GM19452 (cell line): ENCODE measurements around the gene TMEM52.
"Not testable (repeated sequence)": the region's sequence is repeated elsewhere in the genome, so short reads cannot be mapped to it uniquely, and the experiment has no call there.

ENCODE experiments used
- ATAC-seq: cut with Tn5 transposase; IDR thresholded peaks from one replicate; pipeline ENCODE4 v1.9.1; 2021; ENCODE audit not compliant: unreplicated experiment

Gene TMEM52

DNA sequence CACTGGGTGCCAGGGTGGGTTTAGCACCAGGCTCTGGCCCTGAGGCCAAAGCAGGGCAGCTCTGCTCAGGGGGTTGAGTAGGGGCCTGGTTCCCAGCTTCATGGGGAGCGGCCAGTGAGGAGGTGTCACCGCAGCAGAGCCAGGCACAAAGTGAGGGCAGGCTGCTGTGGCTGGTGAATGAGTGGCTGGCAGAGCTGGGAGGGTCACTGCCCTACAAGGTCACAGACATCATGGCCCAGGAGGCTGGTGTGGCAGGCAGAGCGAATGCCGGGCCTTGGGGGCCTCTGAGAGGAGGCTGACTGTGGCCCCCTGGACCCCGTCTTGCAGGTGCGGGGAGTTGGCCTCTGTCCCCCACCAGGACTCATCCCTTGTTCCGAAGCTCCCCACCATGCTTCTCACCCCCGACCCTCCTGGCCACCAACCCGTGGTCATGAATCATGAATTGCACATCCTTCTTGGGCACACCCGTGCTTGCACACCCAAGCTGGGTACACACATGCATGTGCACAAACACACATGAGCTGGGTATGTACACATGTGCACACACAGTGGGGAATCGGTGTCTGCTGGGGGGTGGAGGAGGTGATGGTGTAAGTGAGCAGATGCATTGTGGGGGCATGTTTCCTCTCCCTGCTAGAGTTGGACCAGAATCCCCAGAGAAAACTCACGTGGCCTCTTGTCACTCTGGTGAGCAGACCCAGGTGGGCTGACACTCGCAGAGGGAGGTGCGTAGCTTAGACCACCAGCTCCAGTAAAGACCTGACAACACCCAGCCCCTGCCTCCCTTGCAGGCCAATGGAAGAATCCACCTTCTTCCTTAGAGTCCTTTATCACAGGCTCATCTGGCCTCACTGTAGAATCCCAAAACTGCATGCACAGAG lies 23.4 kb downstream of the TMEM52 start:
- no peak for ATAC-seq

DNA sequence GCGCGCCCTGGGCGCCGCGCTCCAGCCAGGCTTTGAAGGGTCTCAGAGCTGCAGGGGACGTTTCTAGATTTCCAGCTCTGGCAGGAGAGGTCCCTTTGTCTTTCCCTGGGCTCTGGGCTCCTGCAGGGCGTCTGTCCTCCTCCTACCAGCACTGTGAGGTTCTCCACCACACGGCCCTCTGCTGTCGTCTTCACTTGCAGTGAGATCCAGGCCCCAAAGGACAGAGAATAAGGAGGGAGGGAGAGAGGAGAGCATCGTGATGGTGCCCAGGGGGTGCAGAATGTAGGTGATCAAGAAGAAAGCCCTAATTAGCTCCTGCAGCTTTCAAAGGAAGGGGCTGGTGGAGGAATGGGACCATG lies 24.0 kb downstream of the TMEM52 start:
- ATAC-seq: no peak

DNA sequence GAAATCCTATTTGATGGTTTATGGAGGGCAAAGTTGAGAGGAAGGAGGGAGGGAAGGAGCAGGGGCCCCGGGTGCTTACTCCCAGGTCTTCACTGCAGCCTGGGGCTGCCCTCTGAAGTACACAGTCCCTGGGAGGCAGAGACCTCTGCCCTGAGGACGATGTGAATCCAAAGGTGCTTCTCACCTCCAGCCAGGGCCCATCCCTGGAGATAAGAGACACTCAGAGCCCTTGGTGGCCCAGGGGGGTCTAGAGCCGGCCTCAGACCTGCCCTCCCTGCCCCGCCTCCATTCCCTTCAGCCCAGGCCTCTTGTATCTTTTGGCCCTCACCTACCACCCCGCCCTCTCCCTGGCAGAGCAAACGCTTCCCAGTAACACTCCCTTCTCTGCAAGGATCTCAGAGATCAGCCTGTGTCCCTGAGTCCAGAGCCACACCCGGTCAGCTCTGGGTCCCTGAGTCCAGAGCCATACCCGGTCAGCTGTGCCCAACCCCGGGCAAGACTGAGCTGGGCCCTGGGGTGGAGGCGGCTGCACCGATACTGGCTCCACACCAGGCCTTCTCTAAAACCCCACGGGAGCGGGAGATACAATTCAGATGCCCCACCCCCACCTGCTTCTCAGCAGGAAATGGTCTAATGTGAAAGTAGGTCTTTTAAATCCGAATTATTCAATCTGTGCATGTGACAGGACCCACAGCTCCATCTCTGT lies 24.6 kb downstream of the TMEM52 start:
- ATAC-seq: no peak

DNA sequence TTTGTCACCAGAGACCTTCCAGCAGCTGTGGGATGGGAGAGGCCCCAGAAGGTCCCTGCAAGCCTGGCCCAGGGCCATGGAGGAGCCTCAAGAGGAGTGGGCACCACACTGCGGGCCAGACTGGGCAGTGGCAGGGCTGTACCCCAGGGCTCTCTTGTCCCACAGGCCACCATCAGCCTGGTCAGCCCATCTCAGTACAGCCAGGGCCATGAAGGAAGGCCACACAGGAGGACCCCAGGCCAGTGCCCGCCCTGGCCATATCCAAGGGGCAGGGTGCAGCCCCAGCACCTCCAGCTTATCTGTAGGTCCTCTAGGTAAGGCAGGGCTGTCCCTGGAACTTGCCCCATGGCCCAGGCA lies 25.1 kb downstream of the TMEM52 start:
- ATAC-seq: no peak

DNA sequence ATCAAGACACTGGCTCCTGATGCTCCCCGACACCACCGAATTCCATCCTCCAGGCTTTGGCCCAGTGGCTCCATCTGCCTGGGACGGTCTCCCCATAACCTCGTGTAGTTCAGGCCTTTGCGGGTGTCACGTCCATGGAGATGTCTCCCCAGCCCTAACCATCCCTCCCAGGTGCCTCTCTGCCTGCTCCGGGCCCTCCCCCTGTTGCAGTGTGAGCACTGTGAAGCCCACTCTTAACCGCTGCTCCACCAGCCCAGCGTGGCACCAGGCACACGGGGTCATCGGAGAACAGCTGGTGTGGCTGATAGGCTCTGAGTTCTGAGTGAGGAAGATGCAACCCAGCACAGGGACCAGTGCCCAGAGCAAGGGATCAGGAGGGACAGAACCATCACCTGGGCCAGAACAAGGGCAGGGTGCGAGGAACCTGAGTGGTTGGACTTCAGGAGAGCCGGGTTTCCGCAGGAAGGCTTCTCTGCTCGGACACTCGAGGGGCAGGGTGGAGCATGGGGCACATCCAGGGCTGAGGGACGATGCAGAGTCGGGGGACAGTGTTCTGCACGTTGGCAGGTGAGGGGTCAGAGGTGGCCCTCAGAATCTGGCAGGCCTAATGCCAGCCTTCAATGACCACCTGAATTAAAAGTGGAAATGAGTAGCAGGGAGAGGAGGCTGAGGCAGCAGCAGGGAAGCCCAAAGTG lies 25.6 kb downstream of the TMEM52 start:
- ATAC-seq: no peak

DNA sequence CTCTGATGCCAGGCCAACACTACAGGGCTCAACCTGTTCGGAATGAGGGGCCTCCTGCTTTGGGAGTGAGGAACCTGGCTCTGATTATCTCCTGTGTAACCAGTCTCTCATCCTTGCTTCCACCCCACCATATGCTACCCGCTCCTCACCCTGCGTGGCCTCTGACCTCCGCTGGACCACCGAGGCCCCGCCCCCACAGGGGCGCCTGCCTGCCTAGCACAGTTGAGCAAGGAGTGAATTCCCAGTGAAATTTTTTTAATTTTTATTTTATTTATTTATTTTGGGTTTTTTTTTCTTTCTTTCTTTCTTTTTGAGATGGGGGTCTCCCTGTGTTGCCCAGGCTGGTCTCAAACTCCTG lies 26.3 kb downstream of the TMEM52 start:
- ATAC-seq: no peak

DNA sequence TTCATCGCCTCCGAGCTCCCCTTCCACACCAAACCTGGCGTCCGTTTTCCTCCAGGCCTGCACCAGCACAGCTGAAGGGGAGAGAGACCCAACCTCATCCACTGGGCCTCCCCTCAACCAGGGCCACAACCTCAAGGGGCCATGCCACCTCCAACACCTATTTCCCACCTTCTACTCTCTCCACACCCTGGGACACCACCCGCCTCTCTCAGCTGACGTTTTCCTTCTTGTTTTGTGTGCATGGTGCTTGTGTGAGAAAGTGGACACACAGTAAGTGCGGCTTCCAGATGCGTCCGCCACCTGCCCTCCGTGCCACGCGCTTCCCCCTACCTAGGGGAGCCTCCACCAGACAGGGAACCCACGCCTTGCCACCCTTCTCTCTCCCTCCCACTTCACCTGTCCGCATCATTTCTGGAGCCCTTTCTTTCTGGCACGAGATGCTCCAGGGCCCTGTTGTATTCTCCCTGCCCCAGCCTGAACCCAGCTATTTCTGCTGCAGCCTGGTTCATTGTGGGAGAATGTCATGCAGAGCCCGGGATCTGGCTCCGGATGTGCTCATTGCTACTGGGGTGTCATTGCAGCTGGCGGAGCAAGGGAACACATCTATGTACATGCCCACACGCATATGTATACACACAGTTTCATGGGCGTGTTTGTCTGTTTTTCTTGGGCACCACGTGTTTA lies 26.9 kb downstream of the TMEM52 start:
- ATAC-seq: no peak

DNA sequence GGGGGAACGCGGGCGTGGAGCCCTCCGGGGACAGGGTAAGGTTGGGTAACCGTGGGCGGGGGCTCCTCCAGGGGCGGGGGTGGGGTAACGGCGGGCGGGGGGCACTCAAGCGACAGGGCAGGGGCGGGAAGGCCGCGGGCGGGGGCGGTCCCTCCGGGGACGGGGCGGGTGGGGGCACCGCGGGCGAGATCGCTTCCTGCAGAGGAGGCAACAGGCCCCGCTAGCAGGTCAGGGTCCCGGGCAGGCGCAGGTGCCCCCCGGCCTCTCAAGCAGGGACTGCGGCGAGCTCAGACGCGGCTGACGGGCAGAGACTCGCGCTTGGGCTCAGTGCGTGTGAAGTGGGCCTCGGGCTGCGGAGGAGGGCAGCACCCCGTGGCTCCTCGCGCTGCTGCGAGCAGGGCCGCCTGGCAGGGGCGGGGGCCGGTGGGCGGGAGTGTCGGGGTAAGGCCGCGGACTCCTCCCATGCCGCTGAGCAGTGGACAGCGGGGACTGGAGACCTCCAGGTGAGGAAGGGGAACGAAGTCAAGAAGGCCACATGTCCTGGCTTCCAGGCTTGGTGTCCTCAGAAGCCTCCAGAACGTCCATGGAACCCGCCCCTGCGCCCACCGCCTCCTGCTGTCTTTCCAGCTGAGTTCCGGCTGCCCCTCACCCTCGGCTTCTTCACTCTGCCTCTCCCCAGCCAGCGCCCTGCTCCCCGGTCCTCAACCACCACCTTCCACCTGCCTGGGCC lies 27.6 kb downstream of the TMEM52 start:
- ATAC-seq: peak; percentile 13

DNA sequence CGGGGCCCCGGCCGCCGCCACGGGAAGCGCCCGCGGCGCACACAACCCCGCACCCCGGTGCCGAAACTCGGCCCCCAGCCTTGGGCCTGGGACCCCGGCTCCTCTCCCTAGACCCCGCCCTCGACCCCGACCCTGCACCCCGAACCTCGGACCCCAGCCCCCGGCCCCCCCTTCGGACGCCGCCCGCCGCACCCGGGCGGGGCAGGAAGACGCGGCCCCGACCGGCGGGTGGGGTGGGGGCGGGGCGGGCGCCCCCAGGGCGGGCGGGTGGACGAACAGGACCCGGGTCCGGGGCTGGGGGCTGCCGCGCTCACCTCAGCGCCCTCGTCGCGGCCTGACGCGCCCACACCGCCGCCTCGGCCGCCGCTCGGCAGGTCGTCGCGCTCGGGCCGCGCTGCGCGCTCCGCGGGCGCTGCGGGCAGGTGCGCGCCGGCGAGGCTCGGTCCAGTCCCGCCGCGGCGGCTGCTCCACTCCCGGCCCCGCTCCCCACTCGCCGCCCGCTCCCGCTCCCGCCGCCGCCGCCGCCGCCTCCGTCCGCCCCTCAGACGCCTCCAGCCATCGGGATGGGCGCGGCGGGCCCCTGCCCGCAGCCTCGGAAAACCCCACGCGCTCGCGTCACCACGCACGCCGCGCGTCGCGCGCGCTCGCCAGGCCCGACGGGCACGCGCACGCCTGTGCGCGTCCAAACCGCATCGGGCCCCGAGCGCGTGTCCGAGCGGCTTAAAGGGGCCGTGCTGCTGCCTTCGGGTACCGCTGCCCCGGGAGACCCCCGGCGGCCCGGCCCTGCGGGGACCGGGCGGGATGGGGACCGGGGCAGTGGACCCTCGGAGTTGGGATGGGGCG lies 28.4 kb downstream of the TMEM52 start, which contains the start of gene GNB1:
Gene GNB1 (minus strand): TSS at position 582 of the 843 bp plus-strand sequence. CDS start 65,634 bp downstream, outside the sequence.
- peak; percentile 63 for ATAC-seq

DNA sequence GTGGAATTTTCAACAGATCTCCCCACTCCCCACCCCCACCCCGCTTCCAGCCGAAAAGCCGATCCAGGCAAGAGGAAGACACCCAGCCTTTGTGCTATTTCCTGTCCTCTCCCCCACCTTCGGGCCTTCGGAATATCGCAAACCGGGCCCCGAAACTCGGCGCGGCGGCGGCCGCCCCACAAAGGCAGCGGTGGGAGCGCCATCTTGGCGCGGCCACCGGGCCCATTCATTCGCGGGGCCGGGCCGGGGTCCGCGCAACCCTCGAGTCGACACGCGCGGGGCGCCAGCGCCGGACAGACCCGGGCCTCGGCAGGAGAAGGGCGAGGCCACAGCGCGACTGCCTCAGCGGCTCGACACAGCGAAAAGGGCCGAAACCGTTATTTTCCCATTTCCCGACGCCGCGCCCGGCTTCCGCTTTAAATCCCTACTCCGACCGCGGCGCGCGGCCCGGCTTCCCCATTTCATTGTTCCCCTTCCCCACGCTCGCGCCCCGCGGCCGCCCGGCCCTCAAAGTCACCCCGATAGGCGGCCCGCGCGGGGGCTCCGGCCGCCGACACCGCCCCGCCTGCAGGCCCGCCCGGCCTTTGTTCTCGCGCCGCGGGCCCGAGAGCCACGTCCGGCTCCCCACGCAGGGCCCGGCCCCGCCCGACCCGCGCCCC lies 29.1 kb downstream of the TMEM52 start:
- peak; percentile 36 for ATAC-seq

DNA sequence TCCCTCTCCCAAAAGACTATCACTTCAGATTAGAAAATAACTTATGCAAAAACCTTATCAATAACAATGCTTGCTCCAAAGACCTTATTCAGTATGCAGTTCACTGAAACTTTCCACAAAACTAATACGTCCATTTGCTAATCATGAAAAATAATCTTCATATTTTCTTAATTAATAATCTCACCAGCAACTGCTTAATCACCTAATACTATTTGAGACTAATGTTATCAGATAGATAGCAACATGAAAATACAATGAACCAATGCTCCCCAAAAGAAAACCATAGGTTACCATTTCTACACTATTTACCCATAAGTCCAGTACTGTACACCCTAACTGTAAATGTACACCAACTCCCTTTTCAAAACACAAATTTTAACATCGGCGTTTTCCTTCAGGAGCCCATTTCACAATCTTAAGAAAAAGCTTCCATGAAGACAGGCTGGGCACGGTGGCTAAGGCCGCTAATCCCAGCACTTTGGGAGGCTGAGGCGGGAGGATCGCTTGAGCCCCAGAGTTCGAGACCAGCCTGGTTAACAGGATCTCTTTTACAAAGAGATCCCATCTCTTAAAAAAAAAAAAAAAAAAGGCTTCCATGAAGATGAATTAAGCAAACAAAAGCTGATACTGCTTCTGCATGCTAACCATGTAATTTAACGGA lies 29.9 kb downstream of the TMEM52 start:
- ATAC-seq: no peak

DNA sequence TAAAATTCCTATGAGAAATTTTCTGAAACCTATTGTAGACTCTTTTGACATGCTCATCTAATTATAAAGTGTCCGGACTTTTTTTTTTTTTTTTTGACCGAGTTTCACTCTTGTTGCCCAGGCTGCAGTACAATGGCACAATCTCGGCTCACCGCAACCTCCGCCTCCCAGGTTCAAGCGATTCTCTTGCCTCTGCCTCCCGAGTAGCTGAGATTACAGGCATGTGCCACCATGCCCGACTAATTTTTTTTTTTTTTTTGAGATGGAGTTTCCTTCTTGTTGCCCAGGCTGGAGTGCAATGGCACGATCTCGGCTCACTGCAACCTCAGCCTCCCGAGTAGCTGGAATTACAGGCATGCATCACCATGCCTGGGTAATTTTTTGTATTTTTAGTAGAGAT lies 35.2 kb downstream of the TMEM52 start:
- not testable (repeated sequence) for ATAC-seq

DNA sequence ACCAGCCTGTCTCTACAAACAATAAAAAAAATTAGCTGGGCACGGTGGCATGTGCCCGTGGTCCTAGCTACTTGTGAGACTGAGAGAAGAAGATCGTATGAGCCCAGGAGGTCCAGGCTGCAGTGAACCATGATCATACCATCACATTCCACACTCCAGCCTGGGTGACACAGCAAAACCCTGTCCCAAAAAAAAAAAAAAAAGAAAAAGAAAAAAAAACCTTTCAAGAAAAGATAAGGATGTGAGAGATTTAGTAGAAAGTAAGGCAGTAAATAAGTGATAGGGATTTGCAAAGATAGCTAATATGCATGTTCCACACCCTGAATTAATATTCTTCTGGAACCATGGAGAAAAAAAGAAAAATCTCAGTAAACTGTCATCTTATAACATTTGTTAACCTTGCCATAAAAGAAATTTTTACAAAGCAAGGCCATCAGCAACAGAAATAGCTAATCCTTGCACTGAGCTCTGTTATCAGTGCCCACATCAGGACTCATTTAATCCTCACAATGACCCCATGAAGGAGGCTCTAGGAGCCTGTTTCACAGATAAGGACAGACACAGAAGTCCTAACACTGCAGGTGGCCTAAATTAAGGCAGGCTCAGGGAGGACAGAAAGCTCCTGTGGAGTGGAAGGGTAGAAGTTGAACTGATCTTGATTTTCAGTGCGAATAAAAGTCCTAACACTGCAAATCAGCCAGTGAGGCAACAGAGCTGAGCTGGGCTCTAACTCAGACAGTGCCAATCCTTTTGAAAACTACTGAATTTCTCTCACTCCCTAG lies 35.8 kb downstream of the TMEM52 start:
- no peak for ATAC-seq

DNA sequence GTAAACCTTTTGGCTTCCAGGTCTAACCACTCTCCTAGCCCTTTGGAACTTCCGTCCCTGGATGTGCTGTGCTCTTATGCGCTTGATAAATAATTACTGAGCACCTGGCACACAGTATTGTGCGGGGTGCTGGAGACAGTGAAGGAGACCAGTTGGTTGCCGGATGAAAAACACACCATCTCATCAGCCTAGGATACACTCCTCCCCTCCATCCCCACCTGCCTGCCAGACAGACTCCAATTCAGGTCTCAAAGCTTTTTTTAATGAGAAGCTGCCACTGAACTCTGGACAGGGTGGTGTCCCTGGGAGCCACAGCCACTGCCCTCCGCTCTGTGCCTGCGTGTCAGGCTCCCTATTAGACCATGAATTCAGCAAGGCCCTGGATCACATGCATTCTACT lies 37.4 kb downstream of the TMEM52 start:
- ATAC-seq: no peak

DNA sequence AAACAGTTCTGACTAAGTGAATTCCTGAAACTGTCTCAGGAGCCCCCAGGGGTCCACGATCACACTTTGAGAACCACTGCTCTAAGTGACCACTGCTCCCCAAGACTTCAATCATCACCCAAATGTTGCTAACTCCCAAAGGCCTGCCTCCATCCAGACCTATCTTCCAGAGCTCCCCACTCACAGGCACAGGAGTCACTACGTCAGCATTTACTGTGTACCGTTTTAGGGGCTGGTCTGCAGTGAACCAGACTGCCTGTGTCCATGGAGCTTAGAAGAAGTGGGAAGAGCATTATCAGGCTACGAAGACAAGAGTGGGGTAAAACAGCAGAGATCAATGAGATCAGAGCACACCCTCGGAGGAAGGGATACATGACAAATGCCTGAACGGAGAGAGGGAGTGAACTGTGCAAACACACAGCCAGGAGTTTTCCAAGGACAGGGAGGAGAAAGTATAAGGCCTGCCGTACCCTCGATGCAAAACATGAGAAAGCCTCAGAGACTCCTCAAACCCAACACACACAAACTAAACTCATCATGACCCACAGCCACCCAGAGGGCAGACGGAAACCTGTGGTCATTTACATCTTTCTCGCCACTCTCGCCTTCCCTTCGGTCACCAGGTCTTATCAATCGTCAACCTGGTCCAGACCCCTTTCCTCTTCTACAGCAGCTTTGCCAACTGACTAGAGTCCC lies 38.3 kb downstream of the TMEM52 start:
- no peak for ATAC-seq

DNA sequence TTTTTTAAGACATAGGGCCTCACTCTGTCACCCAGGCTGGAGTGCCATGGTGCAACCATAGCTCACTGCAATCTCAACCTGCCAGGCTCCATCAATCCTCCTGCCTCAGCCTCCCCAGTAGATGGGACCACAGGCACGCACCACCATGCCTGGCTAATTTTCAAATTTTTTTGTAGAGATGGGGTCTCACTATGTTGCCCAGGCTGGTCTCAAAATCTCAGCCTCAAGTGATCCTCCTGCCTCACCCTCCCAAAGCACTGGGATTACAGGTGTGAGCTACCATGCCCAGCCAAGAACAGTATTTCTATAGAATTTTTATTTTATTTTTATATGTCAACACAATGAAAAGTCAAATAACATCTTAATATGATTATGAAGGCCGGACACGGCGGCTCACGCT lies 39.1 kb downstream of the TMEM52 start:
- no peak for ATAC-seq

DNA sequence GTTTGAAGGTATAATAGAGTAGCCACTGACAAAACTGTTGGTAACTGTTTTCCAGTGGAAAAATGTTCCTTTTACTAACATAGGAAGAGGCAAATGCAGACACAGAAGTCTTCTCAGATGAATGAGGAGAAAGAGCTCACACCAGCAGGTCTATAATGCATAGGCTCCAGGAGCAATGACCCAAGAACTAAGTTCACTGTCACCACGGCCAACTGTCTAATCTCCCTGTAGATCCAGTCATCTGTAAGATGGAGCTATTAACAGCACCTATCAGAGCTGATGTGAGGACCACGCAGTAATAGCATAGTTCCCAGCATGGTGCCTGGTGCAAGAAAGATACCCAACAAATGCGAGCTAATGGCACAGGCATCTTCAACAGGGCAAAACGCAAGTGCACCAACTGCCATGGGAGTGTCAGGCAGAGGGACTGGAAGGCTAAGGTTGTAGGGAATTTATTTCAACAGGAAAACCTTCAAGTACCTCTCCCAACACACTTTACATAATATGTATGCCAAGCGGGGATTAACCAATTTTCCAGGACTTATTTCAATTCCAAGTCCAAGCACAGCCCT lies 41.1 kb downstream of the TMEM52 start:
- no peak for ATAC-seq
